ENCODE measurements around the gene C2orf80. TPM values are rescaled to one million over a fixed set of nuclear protein-coding genes. Genes with fewer than 3 reads are reported as not detected.

Gene C2orf80
- total and polyA plus RNA-seq, 2 experiments from 2014 or later, result 0.92 TPM; not detected in 1

DNA sequence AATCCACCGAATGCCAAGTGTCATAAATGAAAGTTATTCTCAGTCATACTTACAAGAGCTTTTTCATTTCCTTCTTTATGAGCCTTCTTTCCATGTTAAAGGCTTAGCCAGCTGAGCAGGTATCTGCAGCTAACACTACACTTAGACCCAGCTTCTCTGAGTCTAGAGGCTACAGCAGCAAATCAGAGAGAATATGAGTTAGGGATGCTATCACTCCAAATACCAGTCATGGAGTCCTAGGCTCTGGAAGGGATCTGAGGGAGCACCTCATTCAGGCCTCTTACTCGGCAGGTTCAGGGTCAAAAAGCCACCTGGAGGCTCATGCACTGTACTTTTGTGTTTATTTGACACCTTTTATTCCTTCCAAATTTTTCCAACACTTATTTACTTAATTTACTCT is 2.9 kb downstream of the C2orf80 start (continued):
- TF ChIP-seq ZNF114 (CRISPR knock-in tag; IDR thresholded peaks at IDR 0.05) (no peak), ZNF331 (CRISPR knock-in tag; IDR thresholded peaks at IDR 0.05; ENCODE audit: low read depth) (no peak), CTCF (conservative IDR thresholded peaks at IDR 0.05; ENCODE audit: low read depth in 2 of 2) (no peak)

GRCh38 chr2:208186465-208186864 is 3.4 kb downstream of the C2orf80 start:
- peaks cover 3% of the 10 kb centered on the region for H3K27me3 Mint-ChIP-seq (ENCODE audit: insufficient read depth, low read depth, poor library complexity)
- 0 out of 2 replicates have a peak overlapping the region, but pooled peaks have one; percentile 19 for H3K4me2 ChIP-seq
- H3K4me3 ChIP-seq, result no peak overlapping the region
- H4K20me1 ChIP-seq (replicated peaks; ENCODE audit: insufficient read depth), result no peaks in the 10 kb centered on the region
- no peak overlapping the region; the same call in 2 of the 3 replicates for H3K4me3 Mint-ChIP-seq
- 0 out of 2 replicates have a peak overlapping the region, but pooled peaks have one; percentile 40 for H3K27ac ChIP-seq (ENCODE audit: low read depth)
- peaks cover 74% of the 10 kb centered on the region for H3K4me1 Mint-ChIP-seq
- no peaks in the 10 kb centered on the region for H3K36me3 Mint-ChIP-seq (ENCODE audit: low read depth)
- DNase-seq (ENCODE audit: low spot score) (peak; percentile 54), ATAC-seq (peak; percentile 33)
- H3K4me1 ChIP-seq (ENCODE audit: insufficient read depth), result peaks cover 59% of the 10 kb centered on the region
- H3K36me3 ChIP-seq (ENCODE audit: insufficient read depth), result no peaks in the 10 kb centered on the region
- peak overlapping the region; percentile 27; the same call in 1 of the 2 replicates for H3K27ac Mint-ChIP-seq
- no peaks in the 10 kb centered on the region for H3K9me2 ChIP-seq (ENCODE audit: insufficient read depth)
- no peaks in the 10 kb centered on the region for H3K9me3 Mint-ChIP-seq
- H3F3A ChIP-seq (replicated peaks; ENCODE audit: low read depth), result 0 out of 2 replicates have a peak, but pooled peaks cover 3% of the 10 kb centered on the region
- no peaks in the 10 kb centered on the region for H3K27me3 ChIP-seq (ENCODE audit: insufficient read depth)
- H3K79me2 ChIP-seq (replicated peaks; ENCODE audit: insufficient read depth), result no peaks in the 10 kb centered on the region
- H2AFZ ChIP-seq, result no peak overlapping the region
- TF ChIP-seq ZNF114 (CRISPR knock-in tag; IDR thresholded peaks at IDR 0.05) (no peak), POLR2AphosphoS5 (IDR thresholded peaks at IDR 0.05; ENCODE audit: low read depth) (no peak), EZH2phosphoT487 (IDR thresholded peaks at IDR 0.05; ENCODE audit: unreplicated experiment) (no peak), EZH2 (IDR thresholded peaks at IDR 0.05; ENCODE audit: low read depth, unreplicated experiment) (no peak), ZNF462 (CRISPR knock-in tag; IDR thresholded peaks at IDR 0.05) (no peak), ETS1 (IDR thresholded peaks at IDR 0.05) (no peak), NANOG (IDR thresholded peaks at IDR 0.05; ENCODE audit: borderline replicate concordance) (no peak), CTCF (conservative IDR thresholded peaks at IDR 0.05; ENCODE audit: low read depth in 2 of 2) (no peak)

Measured in GM23338 (cell line).